HepG2 (cell line): ENCODE results near the gene EIF5A2. TPM values are rescaled to one million over a fixed set of nuclear protein-coding genes. Genes with fewer than 3 reads are reported as not detected.

Experiments
- ARID5B ChIP-seq: IDR thresholded peaks from 2 replicates; pipeline ENCODE4 v1.4.0; 2020; ENCODE audit warnings: mild to moderate bottlenecking, missing genetic modification reagents
- E2F1 ChIP-seq: sonication (generic); formaldehyde crosslinking; IDR thresholded peaks from 2 replicates; pipeline ENCODE4 v1.5.0; 2020; ENCODE audit warnings: missing genetic modification reagents
- GATAD1 ChIP-seq: IDR thresholded peaks from 2 replicates; pipeline ENCODE4 v1.6.1; 2016; ENCODE audit warnings: missing genetic modification reagents, missing compliant biosample characterization
- NBN ChIP-seq: fragments of 450-650 bp; conservative IDR thresholded peaks from 2 replicates; pipeline ENCODE4 v1.6.1; 2017
- PRDM15 ChIP-seq: sonication (generic); formaldehyde crosslinking; IDR thresholded peaks from 2 replicates; pipeline ENCODE4 v1.4.0; 2020; ENCODE audit warnings: missing genetic modification reagents
- TFAP4 ChIP-seq: sonication (generic); IDR thresholded peaks from 2 replicates; pipeline ENCODE4 v1.6.1; 2016; ENCODE audit warnings: low read depth, borderline replicate concordance
- TFDP2 ChIP-seq: sonication (generic); formaldehyde crosslinking; IDR thresholded peaks from 2 replicates; pipeline ENCODE4 v1.4.0; 2020; ENCODE audit warnings: missing genetic modification reagents
- ZFP36 ChIP-seq: fragments of 150-350 bp; IDR thresholded peaks from 2 replicates; pipeline ENCODE4 v1.6.1; 2018; ENCODE audit warnings: borderline replicate concordance, low read length, low read depth; ENCODE audit not compliant: partially characterized antibody
- ZNF235 ChIP-seq: sonication (generic); formaldehyde crosslinking; IDR thresholded peaks from 2 replicates; pipeline ENCODE4 v1.8.1; 2023; ENCODE audit warnings: mild to moderate bottlenecking, missing genetic modification reagents, borderline replicate concordance
- ZNF556 ChIP-seq: sonication (generic); formaldehyde crosslinking; IDR thresholded peaks from 2 replicates; pipeline ENCODE4 v1.4.0; 2020; ENCODE audit warnings: mild to moderate bottlenecking, missing genetic modification reagents, borderline replicate concordance
- ZNF615 ChIP-seq: sonication (generic); formaldehyde crosslinking; IDR thresholded peaks from 2 replicates; pipeline ENCODE4 v1.5.0; 2020; ENCODE audit warnings: mild to moderate bottlenecking, missing genetic modification reagents, borderline replicate concordance
- ZNF652 ChIP-seq: IDR thresholded peaks from 2 replicates; pipeline ENCODE4 v1.6.1; 2016; ENCODE audit warnings: low read depth, borderline replicate concordance
- ZNF703 ChIP-seq: sonication (generic); formaldehyde crosslinking; IDR thresholded peaks from 2 replicates; pipeline ENCODE4 v1.5.1; 2020; ENCODE audit warnings: missing genetic modification reagents, mild to moderate bottlenecking, moderate library complexity, borderline replicate concordance
- ZNF75D ChIP-seq: sonication (generic); formaldehyde crosslinking; IDR thresholded peaks from 2 replicates; pipeline ENCODE4 v1.8.1; 2023; ENCODE audit warnings: missing genetic modification reagents, mild to moderate bottlenecking, borderline replicate concordance
- ZNF770 ChIP-seq: sonication (generic); formaldehyde crosslinking; IDR thresholded peaks from 2 replicates; pipeline ENCODE4 v1.5.0; 2020; ENCODE audit warnings: mild to moderate bottlenecking, missing genetic modification reagents
- polyA plus RNA-seq, 8 experiments: library from polyadenylated mRNA; depleted of rRNA in 3 of 8; stranded (reverse) in 7 of 8; unstranded in 1 of 8; fragments of >200 nt; fragmentation: Illumina TruSeq in 4 of 8; extraction: Trizol in 4 of 8; gene quantifications; 2 replicates each; pipeline versions ENCODE4 v1.2.1 to v1.2.3, GENCODE V29; 2011 to 2016; ENCODE audit warnings: low read depth in 4 of 8, missing spikeins in 1 of 8, mixed read lengths in 1 of 8; ENCODE audit not compliant: insufficient read depth in 1 of 8
- total RNA-seq, 5 experiments: library from RNA; depleted of rRNA; stranded (reverse); fragments of >200 nt; fragmentation: Illumina TruSeq; extraction: Trizol; gene quantifications; 2 replicates each; pipeline ENCODE4 v1.2.3, GENCODE V29; 2016; ENCODE audit warnings: low read depth in 1 of 5

EIF5A2 gene
- total and polyA plus RNA-seq, 2 of the 13 experiments (the other 11 are each of a cell fraction or from before 2014, with no cell fraction given), result 3.5 to 9.4 TPM

- TF ChIP-seq ARID5B (CRISPR knock-in tag), result 0 out of 2 replicates have a peak, but pooled peaks have one; percentile 13
- no peak for TF ChIP-seq GATAD1 (CRISPR knock-in tag)
- no peak for TF ChIP-seq ZNF556 (CRISPR knock-in tag)
- no peak for TF ChIP-seq NBN
- no peak for TF ChIP-seq E2F1 (CRISPR knock-in tag)
- no peak for TF ChIP-seq ZNF652 (CRISPR knock-in tag)
- no peak for TF ChIP-seq ZNF235 (CRISPR knock-in tag)
- TF ChIP-seq TFDP2 (CRISPR knock-in tag), result no peak
- TF ChIP-seq ZNF75D (CRISPR knock-in tag), result no peak
- peak; percentile 95 for TF ChIP-seq ZNF770 (CRISPR knock-in tag)
- no peak for TF ChIP-seq PRDM15 (CRISPR knock-in tag)
- TF ChIP-seq TFAP4, result no peak
- no peak for TF ChIP-seq ZFP36
- TF ChIP-seq ZNF615 (CRISPR knock-in tag), result no peak
- no peak; the same call in 1 of the 2 replicates for TF ChIP-seq ZNF703 (CRISPR knock-in tag)
These were observed 39.7 kb downstream of the EIF5A2 start (continued) for GRCh38 chr3:170868577-170869238.
